GM18909 (cell line): ENCODE results near the gene CAMK1D.
"Not testable (repeated sequence)": the region's sequence is repeated elsewhere in the genome, so short reads cannot be mapped to it uniquely, and the experiment has no call there.

Experiments used
- ATAC-seq: cut with Tn5 transposase; IDR thresholded peaks from one replicate; pipeline ENCODE4 v1.9.1; 2021; ENCODE audit warnings: mild to moderate bottlenecking; ENCODE audit not compliant: unreplicated experiment, poor library complexity

Gene CAMK1D

GRCh38 chr10:12540341-12540781 is 191.0 kb downstream of the CAMK1D start:
- no peak for ATAC-seq

- no peak for ATAC-seq
These were observed 192.2 kb downstream of the CAMK1D start for GRCh38 chr10:12541446-12542067.

- no peak for ATAC-seq
These were observed 192.9 kb downstream of the CAMK1D start for GRCh38 chr10:12542133-12542670.

DNA sequence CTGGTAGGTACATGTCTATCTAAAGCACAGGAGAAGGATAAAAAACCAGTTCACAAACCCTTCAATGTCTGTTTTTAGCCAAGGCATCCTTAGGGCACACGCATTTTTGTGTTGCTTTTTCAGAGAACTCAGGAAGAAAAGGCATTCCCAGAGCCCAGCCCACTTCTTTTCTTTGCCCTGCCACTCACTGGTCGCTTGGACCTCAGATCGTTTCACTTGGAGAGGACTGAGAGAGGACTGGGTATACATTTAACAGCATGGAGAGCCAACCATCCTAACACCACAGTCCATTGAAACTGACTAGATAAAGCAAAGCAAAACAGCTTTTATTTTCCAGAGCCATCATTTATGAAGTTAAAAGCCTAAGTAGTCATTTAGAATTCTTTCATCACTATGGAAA is 194.2 kb downstream of the CAMK1D start:
- no peak for ATAC-seq

GRCh38 chr10:12546160-12546802 is 196.9 kb downstream of the CAMK1D start:
- ATAC-seq: not testable (repeated sequence)

DNA sequence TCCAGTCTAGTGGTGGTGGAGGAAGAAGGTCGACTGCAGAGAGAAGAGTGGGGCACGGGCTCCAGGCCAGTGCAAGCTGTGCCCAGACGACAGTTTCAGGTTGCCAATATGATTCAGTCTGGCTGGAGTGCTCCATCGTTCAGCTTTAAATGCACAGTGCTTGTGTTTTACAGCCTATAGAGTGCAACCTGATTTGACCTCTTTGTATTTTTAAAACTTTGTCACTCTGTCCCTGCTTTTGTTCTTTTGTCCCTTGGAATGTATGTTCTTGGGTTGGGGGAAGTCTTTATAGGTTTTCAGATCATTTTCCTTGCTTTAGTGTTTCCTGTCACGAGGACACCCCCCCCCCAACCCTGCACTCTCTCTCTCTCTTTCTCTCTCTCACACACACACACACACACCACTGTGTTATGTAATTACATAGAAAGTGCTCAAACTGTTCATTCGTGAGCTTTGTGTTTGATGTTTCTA is 198.0 kb downstream of the CAMK1D start:
- no peak for ATAC-seq

- no peak for ATAC-seq
These were observed 199.9 kb downstream of the CAMK1D start for GRCh38 chr10:12549297-12549696.

DNA sequence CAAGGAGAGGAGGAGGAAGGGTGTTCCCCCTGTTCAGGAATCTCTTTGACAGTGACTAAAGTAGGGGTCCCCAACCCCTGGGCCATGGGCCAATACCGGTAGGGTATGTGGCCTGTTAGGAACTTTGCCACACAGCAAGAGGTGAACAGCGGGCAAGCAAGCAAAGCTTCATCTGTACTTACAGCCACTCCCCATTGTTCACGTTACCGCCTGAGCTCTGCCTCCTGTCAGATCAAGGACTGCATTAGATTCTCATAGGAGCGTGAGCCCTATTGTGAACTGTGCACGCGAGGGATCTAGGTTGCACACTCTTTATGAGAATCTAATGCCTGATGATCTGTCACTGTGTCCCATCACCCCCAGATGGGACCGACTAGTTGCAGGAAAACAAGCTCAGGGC is 201.6 kb downstream of the CAMK1D start:
- ATAC-seq: no peak

DNA sequence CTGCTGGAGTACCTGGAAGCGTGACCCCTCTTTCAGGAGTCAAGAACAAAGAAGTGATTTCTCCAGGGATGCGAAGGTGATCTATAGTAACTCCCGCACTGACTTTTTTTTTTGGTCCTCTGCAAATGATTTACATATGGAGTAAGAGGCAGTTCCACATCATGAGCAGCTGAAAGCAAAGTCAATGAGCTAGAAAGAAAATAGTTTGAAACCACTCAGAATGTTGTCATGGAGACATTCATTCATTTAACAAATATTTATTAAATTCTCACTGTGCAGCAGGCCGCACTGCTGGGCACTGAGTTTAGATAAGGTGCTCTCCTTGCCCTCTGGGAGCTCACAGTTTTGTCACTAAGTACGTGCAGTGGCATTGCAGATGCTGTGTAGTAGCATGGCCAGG is 206.7 kb downstream of the CAMK1D start:
- no peak for ATAC-seq

GRCh38 chr10:12559578-12560178 is 210.3 kb downstream of the CAMK1D start:
- ATAC-seq: no peak

DNA sequence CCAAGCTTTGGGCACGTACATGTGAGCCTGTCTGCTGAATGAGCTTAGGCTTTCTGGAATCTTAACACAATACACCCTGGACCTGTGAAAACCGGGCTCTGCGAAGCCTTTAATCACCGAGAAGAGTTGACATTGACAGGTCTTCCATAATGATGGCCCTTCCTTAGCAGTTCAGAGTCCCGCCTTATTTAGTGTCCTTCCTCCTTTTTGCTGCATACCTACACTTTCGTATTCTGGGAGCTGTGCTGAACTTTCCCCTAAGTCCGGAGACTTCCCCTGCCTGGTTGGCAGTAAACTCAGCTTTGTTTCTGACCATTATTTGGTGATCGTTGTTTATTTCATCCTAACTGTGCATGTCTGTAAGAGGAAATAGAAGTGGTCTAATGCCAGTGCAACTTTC is 212.0 kb downstream of the CAMK1D start:
- ATAC-seq: no peak

DNA sequence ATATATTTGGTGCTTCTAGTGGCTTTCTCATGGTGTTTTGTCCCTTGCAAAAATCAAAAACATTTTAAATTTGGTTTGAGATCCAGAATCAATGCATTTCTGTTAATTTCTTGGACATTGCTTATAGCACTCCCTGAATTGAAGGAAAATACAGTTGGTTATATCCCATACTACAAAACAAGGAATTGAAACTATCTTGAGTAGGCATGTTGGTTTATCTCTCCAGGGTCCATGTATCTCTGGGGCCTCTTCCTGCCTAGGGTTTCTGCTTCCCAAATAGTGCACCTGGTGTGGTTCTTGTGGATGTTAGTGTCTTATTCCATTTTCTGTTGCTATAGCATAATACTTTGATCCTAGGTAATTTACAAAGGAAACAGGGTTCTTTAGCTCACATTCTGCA is 212.4 kb downstream of the CAMK1D start:
- no peak for ATAC-seq

GRCh38 chr10:12563489-12563888 is 214.1 kb downstream of the CAMK1D start:
- no peak for ATAC-seq

DNA sequence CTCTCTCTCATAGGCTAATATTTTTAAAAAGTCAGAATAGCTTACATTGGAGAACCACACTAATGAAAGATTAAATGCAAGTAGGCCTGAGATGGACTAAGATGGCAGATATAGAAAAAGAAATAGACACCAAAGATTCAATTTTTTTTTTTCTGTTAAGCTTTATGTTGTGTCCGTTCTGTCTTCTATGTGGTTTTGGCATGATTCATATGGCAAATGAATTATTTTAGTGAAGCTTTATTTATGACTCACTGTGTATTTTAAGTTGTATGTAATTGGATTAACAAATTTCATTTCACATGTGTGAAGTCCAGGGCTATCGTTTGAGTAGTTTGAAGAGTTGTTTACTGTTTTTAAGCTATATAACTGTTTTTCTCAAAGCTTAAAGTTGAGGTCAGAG is 214.8 kb downstream of the CAMK1D start:
- no peak for ATAC-seq

DNA sequence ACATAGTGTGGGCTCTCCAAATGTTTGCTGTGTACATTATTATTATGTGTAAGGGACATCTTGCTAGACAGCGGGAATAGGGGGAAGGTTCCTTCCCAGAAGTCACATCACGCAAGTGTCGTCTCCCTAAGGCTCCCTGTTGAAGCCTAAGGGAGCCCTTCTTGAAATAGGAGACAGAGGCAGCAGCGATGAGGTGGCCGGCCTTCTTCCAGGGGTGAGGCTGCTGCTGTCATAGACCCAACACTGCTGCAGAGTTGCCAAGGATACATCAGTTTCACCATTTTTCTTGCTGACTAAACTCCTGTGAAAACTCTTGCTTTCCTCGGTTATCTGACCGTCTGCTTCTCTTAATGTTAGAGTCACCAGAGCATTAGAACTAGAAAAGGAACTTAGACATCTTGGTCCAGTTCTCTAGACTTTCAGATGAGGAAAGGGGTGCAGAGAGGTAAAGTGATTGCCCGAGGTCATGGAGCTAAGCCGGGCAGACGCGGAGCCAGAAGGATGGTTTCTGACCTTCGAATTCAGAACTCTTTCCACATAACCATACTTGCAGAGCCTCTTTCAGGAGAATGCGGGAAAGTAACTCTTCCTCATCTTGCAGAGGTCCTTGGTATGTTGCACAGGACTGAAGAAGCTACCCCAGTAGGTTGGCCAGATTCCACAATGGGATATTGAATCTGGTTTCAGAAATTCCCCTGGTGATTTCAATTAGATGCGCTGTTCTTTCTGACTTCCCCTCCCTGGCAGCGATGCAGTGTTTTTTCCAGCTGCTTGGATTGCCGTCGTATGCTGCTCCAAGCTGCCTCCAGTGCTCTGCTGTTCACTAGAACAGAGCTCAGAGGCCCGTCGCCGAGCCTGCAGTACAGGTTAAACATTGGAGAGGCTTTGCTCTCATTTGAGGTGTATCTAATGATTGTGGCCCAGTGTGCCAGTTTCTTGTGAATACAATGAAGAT is 217.1 kb downstream of the CAMK1D start:
- ATAC-seq: no peak

- no peak for ATAC-seq
These were observed 219.2 kb downstream of the CAMK1D start for GRCh38 chr10:12568391-12569009.

DNA sequence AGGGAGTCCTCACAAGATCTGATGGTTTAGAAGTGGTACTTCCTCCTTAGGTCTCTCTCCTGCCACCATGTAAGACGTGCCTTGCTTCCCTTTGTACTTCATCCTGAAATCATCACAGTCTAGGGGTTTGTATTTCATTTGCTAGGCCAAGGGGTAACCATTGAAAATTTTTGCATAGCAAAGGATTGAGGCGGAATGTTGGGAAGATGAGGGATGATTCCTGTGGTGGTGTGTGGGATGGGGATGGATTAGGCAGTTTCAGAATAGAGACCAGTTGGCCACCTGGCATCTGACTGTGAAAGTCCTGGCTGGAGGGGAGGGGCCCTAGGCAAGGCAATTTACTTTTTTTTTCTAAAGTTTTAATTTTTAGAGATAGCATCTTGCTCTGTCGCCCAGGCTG is 222.9 kb downstream of the CAMK1D start:
- ATAC-seq: no peak

DNA sequence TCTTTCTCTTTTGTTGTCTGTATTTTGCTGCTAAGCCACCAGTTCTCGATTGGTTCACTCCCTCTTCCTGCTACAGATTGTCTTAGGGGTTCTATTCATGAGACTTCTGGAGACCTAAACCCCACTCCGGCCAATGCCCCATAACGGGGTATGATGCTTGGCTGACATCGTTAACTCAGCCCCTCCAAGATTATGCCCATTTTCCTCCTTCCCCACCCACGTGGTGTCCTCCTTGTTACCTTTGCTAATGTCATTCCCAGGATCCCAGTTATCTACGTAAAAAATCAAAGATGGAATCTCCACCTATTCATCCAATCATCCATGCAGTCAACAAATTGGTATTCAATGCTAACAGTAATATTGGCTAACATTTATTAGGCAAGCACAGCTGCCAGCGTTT is 228.3 kb downstream of the CAMK1D start:
- ATAC-seq: no peak

DNA sequence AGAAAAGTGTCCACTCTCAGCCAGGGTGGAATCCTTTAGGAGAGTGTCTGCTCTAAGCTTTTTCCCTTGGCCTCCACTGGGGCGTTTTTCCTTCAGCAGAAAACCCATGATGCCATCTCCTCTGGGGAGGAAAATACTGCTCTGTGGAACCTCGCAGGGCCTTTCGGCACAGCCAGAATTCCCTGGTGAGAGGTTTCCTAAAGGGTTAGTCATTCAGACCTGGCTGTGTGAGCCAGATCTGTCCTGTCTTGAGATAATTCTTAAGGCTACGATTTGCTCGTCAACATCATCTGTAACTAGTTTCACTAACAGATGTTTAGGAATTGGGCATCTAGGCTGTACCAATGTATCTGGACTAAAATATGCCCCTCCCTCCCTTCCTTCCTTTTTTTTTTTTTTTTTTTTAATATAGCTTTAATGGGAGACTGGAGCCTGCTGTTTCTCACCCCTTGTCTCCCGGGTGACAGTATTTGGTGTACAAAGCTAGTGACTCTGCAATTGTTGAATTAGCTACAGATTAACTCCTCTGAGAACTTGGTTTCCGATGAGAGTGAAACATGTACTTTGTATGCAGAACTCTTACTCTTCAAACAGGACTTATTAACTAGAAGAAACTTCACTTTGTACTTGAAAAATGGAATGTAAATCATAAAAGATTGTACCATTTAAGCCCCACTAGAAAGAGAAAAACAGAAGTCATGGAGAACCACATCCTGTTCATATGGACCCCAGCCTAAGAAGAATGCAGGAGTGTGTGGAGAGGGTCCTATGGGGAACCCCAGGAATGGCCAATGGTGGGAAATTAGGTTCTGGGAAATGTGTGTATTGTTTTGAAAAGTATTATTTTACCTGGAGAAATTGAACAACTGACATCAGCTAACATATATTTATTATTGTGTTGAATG is 230.9 kb downstream of the CAMK1D start:
- peak; percentile 94 for ATAC-seq
